ENCODE results near the gene DCBLD1. TPM values are rescaled to one million over a fixed set of nuclear protein-coding genes. Genes with fewer than 3 reads are reported as not detected.
A peak's percentile ranks its signal among the peaks of the same experiment; 100 is the strongest.

DCBLD1 gene
- total and polyA plus RNA-seq, 9 of the 15 experiments (the other 6 are each of a cell fraction or from before 2014, with no cell fraction given), result 0.80 to 8.5 (median 6.8) TPM

- TF ChIP-seq ZNF318 (IDR thresholded peaks at IDR 0.05; ENCODE audit: borderline replicate concordance in 1 of 2, low read depth in 1 of 2) (no peak), SIRT6 (IDR thresholded peaks at IDR 0.05; ENCODE audit: low read depth, low read length) (no peak), ZNF143 (CRISPR knock-in tag; IDR thresholded peaks at IDR 0.05) (no peak), DACH1 (IDR thresholded peaks at IDR 0.05; ENCODE audit: partially characterized antibody) (peak; percentile 70), HCFC1 (IDR thresholded peaks at IDR 0.05; ENCODE audit: low read depth, low read length) (no peak), E4F1 (CRISPR knock-in tag; IDR thresholded peaks at IDR 0.05; ENCODE audit: borderline replicate concordance) (no peak), JUND (IDR thresholded peaks at IDR 0.05; ENCODE audit: borderline replicate concordance, low read depth, low read length) (0 out of 2 replicates have a peak, but pooled peaks have one; percentile 3), JUND (tag; IDR thresholded peaks at IDR 0.05; ENCODE audit: borderline replicate concordance, low read depth, low read length) (no peak), ZNF584 (CRISPR knock-in tag; IDR thresholded peaks at IDR 0.05; ENCODE audit: low read depth) (no peak), DEAF1 (CRISPR knock-in tag; IDR thresholded peaks at IDR 0.05) (peak; percentile 60), SMC3 (conservative IDR thresholded peaks at IDR 0.05; ENCODE audit: insufficient read depth, low read depth, low read length) (peak; percentile 40; the same call in 1 of the 2 replicates), MXD1 (CRISPR knock-in tag; IDR thresholded peaks at IDR 0.05; ENCODE audit: borderline replicate concordance, poor library complexity, severe bottlenecking) (no peak)
Measured at GRCh38 chr6:117555882-117556498, 73.5 kb downstream of the DCBLD1 start (continued).
